Right atrium auricular region (tissue), 2 donors: ENCODE measurements around the gene HIGD2A. TPM values are rescaled to one million over a fixed set of nuclear protein-coding genes. Genes with fewer than 3 reads are reported as not detected.
A peak's percentile ranks its signal among the peaks of the same experiment; 100 is the strongest.

ENCODE experiments used
- DNase-seq: peaks from one replicate; pipeline ENCODE4 v3.0.0-alpha.2; 2019; ENCODE audit warnings: low spot score
- H3K27ac ChIP-seq, 2 donors: fragments of 200-600 bp; sonication (generic); 1 replicate in 1 of 2; 2 replicates in 1 of 2; pipeline ENCODE4 v1.5.1; 2016 to 2019
- H3K27me3 ChIP-seq, 2 donors: fragments of 200-600 bp; sonication (generic); one replicate each; pipeline versions ENCODE4 v1.5.1 to v1.6.0; 2017 to 2019
- H3K36me3 ChIP-seq: fragments of 200-600 bp; sonication (generic); one replicate; pipeline ENCODE4 v1.5.1; 2016
- H3K4me1 ChIP-seq, 2 donors: fragments of 200-600 bp; sonication (generic); one replicate each; pipeline versions ENCODE4 v1.5.1 to v1.6.0; 2017 to 2019
- H3K4me3 ChIP-seq, 2 donors: fragments of 200-600 bp; sonication (generic); 1 replicate in 1 of 2; 2 replicates in 1 of 2; pipeline ENCODE4 v1.5.1; 2017 to 2019; ENCODE audit warnings: mild to moderate bottlenecking in 1 of 2, moderate library complexity in 1 of 2
- H3K9me3 ChIP-seq, 2 donors: fragments of 200-600 bp; sonication (generic); one replicate each; pipeline ENCODE4 v1.5.1; 2019
- CTCF ChIP-seq, 2 donors: fragments of 200-600 bp; sonication (generic); IDR thresholded peaks; one replicate each; pipeline ENCODE4 v1.5.1; 2019; ENCODE audit warnings: antibody characterized with exemption in 2 of 2
- total RNA-seq, 2 donors: library from RNA; depleted of rRNA; stranded (reverse); fragments of >200 nt; gene quantifications; one replicate each; pipeline ENCODE4 v1.1.0, GENCODE V29; 2016

The HIGD2A gene
- total RNA-seq, 2 donors from 2014 or later, result 231 to 249 TPM

GRCh38 chr5:176397736-176398420, 9.3 kb downstream of the HIGD2A start:
- no peak for TF ChIP-seq CTCF (IDR thresholded peaks at IDR 0.05)
- H3K4me3 ChIP-seq, result no peak overlapping the region
- H3K36me3 ChIP-seq, result peaks cover 26% of the 10 kb centered on the region
- no peaks in the 10 kb centered on the region for H3K9me3 ChIP-seq
- no peaks in the 10 kb centered on the region for H3K27me3 ChIP-seq
- no peak for DNase-seq
- no peak overlapping the region for H3K27ac ChIP-seq
- H3K4me1 ChIP-seq, result peaks cover 0 to 57% of the 10 kb centered on the region in 2 donors

- H3K36me3 ChIP-seq, result peaks cover 21% of the 10 kb centered on the region
- DNase-seq, result no peak
- H3K27me3 ChIP-seq, result no peaks in the 10 kb centered on the region
- peaks cover 0 to 49% of the 10 kb centered on the region in 2 donors for H3K4me1 ChIP-seq
- H3K9me3 ChIP-seq, result no peaks in the 10 kb centered on the region
- peak overlapping the region; percentile 58 to 66 for H3K27ac ChIP-seq
- H3K4me3 ChIP-seq, result no peak overlapping the region
- TF ChIP-seq CTCF (IDR thresholded peaks at IDR 0.05), result no peak
Measured at GRCh38 chr5:176400382-176401156, 12.0 kb downstream of the HIGD2A start.

- Histone ChIP-seq H3K4me3 (no peak overlapping the region), H3K27me3 (no peaks in the 10 kb centered on the region), H3K4me1 (peaks cover 0 to 39% of the 10 kb centered on the region in 2 donors), H3K36me3 (peaks cover 24% of the 10 kb centered on the region), H3K9me3 (no peaks in the 10 kb centered on the region), H3K27ac (peak overlapping the region; percentile 58 to 66)
- TF ChIP-seq CTCF (IDR thresholded peaks at IDR 0.05), result no peak
- no peak for DNase-seq
Measured at GRCh38 chr5:176401281-176402205, 13.0 kb downstream of the HIGD2A start.

- no peaks in the 10 kb centered on the region for H3K9me3 ChIP-seq
- DNase-seq, result no peak
- peaks cover 0 to 47% of the 10 kb centered on the region in 2 donors for H3K4me1 ChIP-seq
- no peaks in the 10 kb centered on the region for H3K27me3 ChIP-seq
- H3K36me3 ChIP-seq, result peaks cover 42% of the 10 kb centered on the region
- no peak overlapping the region for H3K27ac ChIP-seq
- no peak overlapping the region for H3K4me3 ChIP-seq
- no peak for TF ChIP-seq CTCF (IDR thresholded peaks at IDR 0.05)
Measured at GRCh38 chr5:176405656-176406435, 17.3 kb downstream of the HIGD2A start.

- DNase-seq, result no peak
- Histone ChIP-seq H3K27ac (no peak overlapping the region), H3K4me3 (no peak overlapping the region), H3K4me1 (peaks cover 0 to 44% of the 10 kb centered on the region in 2 donors), H3K9me3 (no peaks in the 10 kb centered on the region), H3K36me3 (peaks cover 42% of the 10 kb centered on the region), H3K27me3 (no peaks in the 10 kb centered on the region)
- no peak for TF ChIP-seq CTCF (IDR thresholded peaks at IDR 0.05)
Measured at GRCh38 chr5:176406436-176407052, 18.0 kb downstream of the HIGD2A start.
